Heart right ventricle (tissue), 16 donors: ENCODE results near the gene IL17REL. TPM values are rescaled to one million over a fixed set of nuclear protein-coding genes. Genes with fewer than 3 reads are reported as not detected.

ENCODE experiments used
- ATAC-seq, 8 donors: fragments of 200-7000 bp; cut with Tn5 transposase; one replicate each; pipeline ENCODE4 v1.9.1; 2020; ENCODE audit warnings: mild to moderate bottlenecking in 8 of 8, moderate library complexity in 8 of 8, moderate number of reproducible peaks in 1 of 8
- DNase-seq, 2 donors: peaks; one replicate each; pipeline ENCODE4 v3.0.0-alpha.2; 2020
- H3K27ac ChIP-seq, 10 donors: fragments of 200-600 bp; sonication (generic) in 2 of 10; one replicate each; pipeline versions ENCODE4 v1.5.0 to v1.8.0; 2020 to 2022; ENCODE audit warnings: mild to moderate bottlenecking in 3 of 10
- H3K27me3 ChIP-seq, 7 donors: fragments of 200-600 bp; one replicate each; pipeline ENCODE4 v1.8.0; 2021 to 2022; ENCODE audit warnings: mild to moderate bottlenecking in 2 of 7
- H3K36me3 ChIP-seq, 9 donors: fragments of 200-600 bp; sonication (generic) in 1 of 9; one replicate each; pipeline versions ENCODE4 v1.5.0 to v1.8.0; 2020 to 2022; ENCODE audit warnings: mild to moderate bottlenecking in 2 of 9
- H3K4me1 ChIP-seq, 9 donors: fragments of 200-600 bp; sonication (generic) in 1 of 9; one replicate each; pipeline versions ENCODE4 v1.5.0 to v1.8.0; 2020 to 2022; ENCODE audit warnings: mild to moderate bottlenecking in 4 of 9
- H3K4me3 ChIP-seq, 10 donors: fragments of 200-600 bp; sonication (generic) in 2 of 10; one replicate each; pipeline versions ENCODE4 v1.5.0 to v1.8.0; 2020 to 2022; ENCODE audit warnings: mild to moderate bottlenecking in 7 of 10, moderate library complexity in 2 of 10
- H3K9me3 ChIP-seq, 11 donors: fragments of 200-600 bp in 10 of 11; sonication (generic) in 2 of 11; one replicate each; pipeline versions ENCODE4 v1.5.0 to v1.8.0; 2013 to 2022; ENCODE audit warnings: mild to moderate bottlenecking in 2 of 11, control low read depth in 1 of 11, moderate library complexity in 1 of 11
- WGBS, 2 donors: extraction: QIAGEN DNeasy Blood & Tissue Kit; methylation state at CpG; one replicate each; pipeline ENCODE4 v1.1.7; 2013; ENCODE audit warnings: inconsistent platforms in 1 of 2; 5-methylcytosine and 5-hydroxymethylcytosine counted together
- intact Hi-C, 10 donors: fragments of 100-400 bp; cut with DNase I; formaldehyde crosslinking; loops; one replicate each; pipeline versions ENCODE4 v1.11.1 to v1.14.2; 2022
- polyA plus RNA-seq, 2 donors: library from polyadenylated mRNA; stranded (reverse); fragments of 200-250 nt; gene quantifications; one replicate each; pipeline ENCODE4 v1.2.3, GENCODE V29; 2013
- total RNA-seq, 10 donors: library from RNA; stranded (reverse); fragmentation: NEBNext Ultra II Directional in 3 of 10; extraction: Animal tissue kit (Norgen Biotek cat#: 25700) in 3 of 10; gene quantifications; one replicate each; pipeline versions ENCODE4 v1.2.1 to v1.2.4, GENCODE V29; 2021 to 2023
- TF ChIP-seq, protein P1 (sequence below), 9 donors: fragments of 200-600 bp; sonication (generic) in 2 of 9; IDR thresholded peaks; one replicate each; pipeline versions ENCODE4 v1.5.0 to v1.8.0; 2021 to 2022; ENCODE audit warnings: antibody characterized with exemption in 9 of 9, mild to moderate bottlenecking in 5 of 9, moderate library complexity in 1 of 9
- donor health status: Arrhythmogenic right ventricular cardiomyopathy.
- donor health status: ischemic (EF 13 %, LVEDD 7.1; RV severe dilation, severe dysfunction).
- donor health status: healthy with polysubstance abuse.
- donor health status: DM: no; HTN: yes; CAD: no.
- donor health status: DM: no; HTN: no; CAD: no.
- donor health status: ischemic (EF 25% LVEDD 6.9; RV normal size, moderate dysfunction).
- donor health status: ischemic (EF 25% LVEDD 5.7; RV mildly dilated, moderate dysfunction).
- donor health status: healthy.
- donor health status: DM: yes; HTN: yes; CAD: no.
- donor health status: Ischemic cardiomyopathy.
- donor health status: ischemic (EF 35%, LVEDD 5.7; RV mildly dilated, moderate dysfunction).
- donor health status: nonischemic (EF 11% LVEDD 7.7; RV severe dilation, severe dysfunction).
- donor health status: DM: yes; HTN: yes; CAD: no.
- donor health status: PGD.
- donor health status: ischemic (EF 29% LVEDD 5.4; RV normal size, mild dysfunction).
- donor health status: nonischemic (EF 23%, LVEDD 6.1; RV moderate dilation, normal function).

IL17REL gene
- total and polyA plus RNA-seq, 12 donors = 0.11 TPM; not detected in 11

DNA sequence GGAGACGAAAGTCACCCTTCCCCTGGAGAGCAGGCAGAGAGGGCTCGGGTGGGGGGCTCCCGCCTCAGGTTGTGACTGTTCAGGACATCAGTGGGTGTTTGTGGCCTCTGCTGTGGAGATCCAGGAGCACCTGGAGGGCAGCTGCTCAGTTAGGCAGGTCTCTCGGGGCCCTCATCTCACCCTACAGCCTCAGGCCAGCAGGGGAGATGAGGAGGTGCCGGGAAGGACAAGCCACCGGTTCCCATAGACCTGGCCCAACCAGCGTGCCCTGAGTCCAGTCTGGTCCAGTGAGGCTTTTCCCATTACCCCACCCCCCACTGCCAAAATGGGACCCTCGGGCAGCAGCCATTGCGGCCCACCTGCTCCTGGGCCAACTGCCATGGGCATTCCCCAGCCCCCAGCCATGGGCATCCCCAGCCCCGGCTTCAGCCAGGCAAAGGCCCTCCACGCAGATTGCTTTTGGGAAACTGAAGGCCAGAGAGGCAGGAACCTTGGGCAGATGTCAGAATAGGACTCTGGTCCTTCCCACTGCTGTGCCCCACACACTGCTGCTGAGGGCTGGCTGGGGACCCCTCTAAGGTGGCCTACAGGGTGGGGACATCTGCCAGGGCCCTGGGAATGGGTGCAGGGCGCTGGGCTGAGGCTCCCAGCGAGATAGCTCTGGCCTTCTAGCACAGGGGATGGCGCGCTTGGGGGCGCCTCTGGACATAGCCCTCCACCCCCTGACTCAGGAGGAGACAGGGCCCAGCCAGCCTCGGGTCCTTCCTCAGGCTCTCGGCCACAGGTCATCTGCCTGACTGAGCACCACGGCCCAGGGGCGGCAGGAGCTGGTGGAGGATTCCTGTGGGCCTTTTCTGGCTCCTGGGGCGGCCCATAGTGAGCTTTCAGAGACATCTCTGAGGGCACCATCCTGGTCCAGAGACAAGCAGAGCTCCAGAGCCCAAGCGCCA lies 47.2 kb downstream of the IL17REL start:
- Histone ChIP-seq H3K4me1 (peaks cover 44 to 77% (median 67%) of the 10 kb centered on the region in 9 donors), H3K4me3 (peak overlapping the region in 2 of 10 donors; percentile 88 to 97), H3K9me3 (no peaks in the 10 kb centered on the region), H3K36me3 (peaks cover 0 to 45% (median 17%) of the 10 kb centered on the region in 9 donors), H3K27me3 (no peaks in the 10 kb centered on the region), H3K27ac (peak overlapping the region in 9 of 10 donors; percentile 71 to 99 (median 98))
- no peak for ATAC-seq
- TF ChIP-seq, protein P1, sequence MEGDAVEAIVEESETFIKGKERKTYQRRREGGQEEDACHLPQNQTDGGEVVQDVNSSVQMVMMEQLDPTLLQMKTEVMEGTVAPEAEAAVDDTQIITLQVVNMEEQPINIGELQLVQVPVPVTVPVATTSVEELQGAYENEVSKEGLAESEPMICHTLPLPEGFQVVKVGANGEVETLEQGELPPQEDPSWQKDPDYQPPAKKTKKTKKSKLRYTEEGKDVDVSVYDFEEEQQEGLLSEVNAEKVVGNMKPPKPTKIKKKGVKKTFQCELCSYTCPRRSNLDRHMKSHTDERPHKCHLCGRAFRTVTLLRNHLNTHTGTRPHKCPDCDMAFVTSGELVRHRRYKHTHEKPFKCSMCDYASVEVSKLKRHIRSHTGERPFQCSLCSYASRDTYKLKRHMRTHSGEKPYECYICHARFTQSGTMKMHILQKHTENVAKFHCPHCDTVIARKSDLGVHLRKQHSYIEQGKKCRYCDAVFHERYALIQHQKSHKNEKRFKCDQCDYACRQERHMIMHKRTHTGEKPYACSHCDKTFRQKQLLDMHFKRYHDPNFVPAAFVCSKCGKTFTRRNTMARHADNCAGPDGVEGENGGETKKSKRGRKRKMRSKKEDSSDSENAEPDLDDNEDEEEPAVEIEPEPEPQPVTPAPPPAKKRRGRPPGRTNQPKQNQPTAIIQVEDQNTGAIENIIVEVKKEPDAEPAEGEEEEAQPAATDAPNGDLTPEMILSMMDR (IDR thresholded peaks at IDR 0.05) = no peak
- 82 to 84% methylated on average over 22 of the region's 22 CpGs for WGBS, 2 donors
- DNase-seq = peak in 1 of 2 donors; percentile 22
- intact Hi-C loops = loop anchor here in 1 of 10 donors (5.0 kb wide), 1 partner anchor 33 kb away; no protein-coding TSS in a partner anchor

DNA sequence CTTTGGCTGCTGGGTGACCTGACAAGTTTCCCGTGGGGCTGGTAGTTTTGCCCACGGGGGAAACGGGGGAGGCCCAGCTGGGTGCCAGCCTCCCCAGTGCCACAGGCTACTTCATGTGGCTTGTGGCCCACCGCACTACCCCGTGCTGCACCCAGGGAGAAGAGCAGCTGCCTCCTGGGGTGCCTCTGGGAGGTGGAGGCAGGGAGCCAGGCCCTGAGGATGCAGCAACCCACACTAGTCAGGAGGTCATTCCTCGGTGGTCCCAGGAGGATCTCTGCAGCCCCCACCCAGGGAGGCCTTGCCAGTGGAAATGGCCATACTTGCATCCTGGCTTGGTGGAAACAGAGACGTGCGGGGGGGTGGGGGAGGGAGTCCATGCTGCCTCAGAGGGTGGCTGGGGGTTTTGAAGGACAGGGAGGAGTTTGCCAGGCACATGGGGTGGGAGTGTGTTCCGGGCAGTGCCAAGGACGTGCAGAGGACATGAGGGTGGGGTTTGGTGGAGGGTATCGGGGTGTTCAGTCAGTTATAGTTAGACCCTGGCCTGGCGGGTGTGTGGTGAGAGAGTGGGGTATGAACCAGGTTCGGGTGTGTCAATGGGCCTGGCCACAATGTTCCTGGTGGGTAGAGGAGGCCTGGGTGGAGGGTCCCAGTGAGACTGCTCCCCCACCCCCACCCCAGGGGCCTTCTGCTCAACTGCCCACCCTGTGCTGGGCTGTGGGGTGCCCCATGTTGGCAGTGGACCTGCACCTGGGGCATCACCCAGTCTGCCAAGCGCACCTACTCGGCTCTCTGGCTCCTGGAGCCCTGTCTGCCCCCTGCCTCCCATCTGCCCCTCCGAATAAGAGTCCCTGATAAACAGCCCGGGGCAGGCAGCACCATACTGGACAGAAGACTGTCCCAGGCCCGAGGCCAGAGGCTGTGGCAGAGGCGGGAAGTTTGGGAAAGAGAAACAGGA lies 48.2 kb downstream of the IL17REL start:
- WGBS, 2 donors = 43 to 53% methylated on average over 19 of the region's 19 CpGs
- H3K27me3 ChIP-seq = no peaks in the 10 kb centered on the region
- intact Hi-C loops = loop anchor here in 1 of 10 donors (5.0 kb wide), 1 partner anchor 32 kb away; no protein-coding TSS in a partner anchor
- H3K4me1 ChIP-seq = peaks cover 49 to 78% (median 70%) of the 10 kb centered on the region in 9 donors
- DNase-seq (peak; percentile 9 to 17), ATAC-seq (no peak)
- H3K9me3 ChIP-seq = no peaks in the 10 kb centered on the region
- TF ChIP-seq, protein P1 (IDR thresholded peaks at IDR 0.05) = no peak
- peak overlapping the region in 8 of 10 donors; percentile 82 to 97 (median 92) for H3K4me3 ChIP-seq
- peak overlapping the region in 9 of 10 donors; percentile 49 to 99 (median 98) for H3K27ac ChIP-seq
- H3K36me3 ChIP-seq = peaks cover 0 to 45% (median 17%) of the 10 kb centered on the region in 9 donors

DNA sequence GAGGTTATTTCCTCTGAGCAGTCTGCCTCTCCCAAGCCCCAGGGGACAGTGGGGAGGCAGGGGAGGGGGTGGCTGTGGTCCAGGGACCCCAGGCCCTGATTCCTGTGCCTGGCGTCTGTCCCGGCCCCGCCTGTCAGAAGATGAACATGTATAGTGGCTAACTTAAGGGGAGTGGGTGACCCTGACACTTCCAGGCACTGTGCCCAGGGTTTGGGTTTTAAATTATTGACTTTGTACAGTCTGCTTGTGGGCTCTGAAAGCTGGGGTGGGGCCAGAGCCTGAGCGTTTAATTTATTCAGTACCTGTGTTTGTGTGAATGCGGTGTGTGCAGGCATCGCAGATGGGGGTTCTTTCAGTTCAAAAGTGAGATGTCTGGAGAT lies 48.9 kb downstream of the IL17REL start:
- no peaks in the 10 kb centered on the region for H3K9me3 ChIP-seq
- no peak for ATAC-seq
- peak overlapping the region in 9 of 10 donors; percentile 82 to 97 (median 88) for H3K4me3 ChIP-seq
- peak in 1 of 2 donors; percentile 15 for DNase-seq
- H3K27ac ChIP-seq = peak overlapping the region in 9 of 10 donors; percentile 71 to 99 (median 98)
- H3K4me1 ChIP-seq = peaks cover 51 to 78% (median 75%) of the 10 kb centered on the region in 9 donors
- 53 to 62% methylated on average over 6 of the region's 6 CpGs for WGBS, 2 donors
- peaks cover 0 to 45% (median 17%) of the 10 kb centered on the region in 9 donors for H3K36me3 ChIP-seq
- TF ChIP-seq, protein P1 (IDR thresholded peaks at IDR 0.05) = no peak
- H3K27me3 ChIP-seq = no peaks in the 10 kb centered on the region
- intact Hi-C loops = no loop called here
